Measurements from ENCODE around the gene HSPA4. TPM values are rescaled to one million over a fixed set of nuclear protein-coding genes. Genes with fewer than 3 reads are reported as not detected.
A peak's percentile ranks its signal among the peaks of the same experiment; 100 is the strongest.
"Not testable (repeated sequence)": the region's sequence is repeated elsewhere in the genome, so short reads cannot be mapped to it uniquely, and the experiment has no call there.

HSPA4 gene
- total RNA-seq, 2 donors from 2014 or later = 21.8 to 26.2 TPM

- TF ChIP-seq CTCF (IDR thresholded peaks at IDR 0.05) (no peak), POLR2A (IDR thresholded peaks at IDR 0.05) (no peak)
- Histone ChIP-seq H3K27me3 (no peaks in the 10 kb centered on the region), H3K4me1 (peaks cover 24% of the 10 kb centered on the region), H3K36me3 (replicated peaks in 1 of 2; ENCODE audit: insufficient read depth in 1 of 2, low read depth in 2 of 2) (no peaks in the 10 kb centered on the region), H3K4me3 (no peak overlapping the region), H3K27ac (peak overlapping the region in 3 of 4 donors; percentile 19 to 61 (median 57)), H3K9me3 (no peaks in the 10 kb centered on the region)
- DNase-seq (peak in 1 of 4 donors; percentile 9), ATAC-seq (peak; percentile 75)
- WGBS, 2 donors = 28 to 30% methylated on average over 6 of the region's 6 CpGs
- intact Hi-C loops (cut with DNase I) = no loop called here
Observed at GRCh38 chr5:133032852-133033742, 18.7 kb upstream of the HSPA4 start.

GRCh38 chr5:133034064-133034463, 17.7 kb upstream of the HSPA4 start:
- H3K9me3 ChIP-seq = no peaks in the 10 kb centered on the region
- H3K4me3 ChIP-seq = no peak overlapping the region
- no peaks in the 10 kb centered on the region for H3K36me3 ChIP-seq (replicated peaks in 1 of 2; ENCODE audit: insufficient read depth in 1 of 2, low read depth in 2 of 2)
- no peak for DNase-seq
- 88 to 90% methylated on average over 11 of the region's 11 CpGs for WGBS, 2 donors
- intact Hi-C loops (cut with DNase I) = no loop called here
- H3K27me3 ChIP-seq = no peaks in the 10 kb centered on the region
- peaks cover 24% of the 10 kb centered on the region for H3K4me1 ChIP-seq
- H3K27ac ChIP-seq = no peak overlapping the region
- TF ChIP-seq CTCF (IDR thresholded peaks at IDR 0.05) (no peak), POLR2A (IDR thresholded peaks at IDR 0.05) (no peak)
- ATAC-seq = no peak

GRCh38 chr5:133035224-133035623, 16.6 kb upstream of the HSPA4 start:
- TF ChIP-seq CTCF (IDR thresholded peaks at IDR 0.05) (no peak), POLR2A (IDR thresholded peaks at IDR 0.05) (no peak)
- H3K27ac ChIP-seq = no peak overlapping the region
- peaks cover 18% of the 10 kb centered on the region for H3K4me1 ChIP-seq
- no peak for DNase-seq
- no peaks in the 10 kb centered on the region for H3K9me3 ChIP-seq
- H3K27me3 ChIP-seq = no peaks in the 10 kb centered on the region
- ATAC-seq = no peak
- no peaks in the 10 kb centered on the region for H3K36me3 ChIP-seq (replicated peaks in 1 of 2; ENCODE audit: insufficient read depth in 1 of 2, low read depth in 2 of 2)
- 84 to 85% methylated on average over 2 of the region's 2 CpGs for WGBS, 2 donors
- intact Hi-C loops (cut with DNase I) = no loop called here
- H3K4me3 ChIP-seq = no peak overlapping the region

GRCh38 chr5:133036677-133037076, 15.1 kb upstream of the HSPA4 start:
- H3K27me3 ChIP-seq; DNase-seq; H3K27ac ChIP-seq; H3K4me3 ChIP-seq; H3K36me3 ChIP-seq (replicated peaks in 1 of 2; ENCODE audit: insufficient read depth in 1 of 2, low read depth in 2 of 2); H3K9me3 ChIP-seq; intact Hi-C loops (cut with DNase I); ATAC-seq: not testable (repeated sequence)
- peaks cover 14% of the 10 kb centered on the region for H3K4me1 ChIP-seq
- WGBS, 2 donors = 80 to 85% methylated on average over 5 to 6 of the region's 6 CpGs

GRCh38 chr5:133041157-133041784, 10.5 kb upstream of the HSPA4 start:
- TF ChIP-seq CTCF (IDR thresholded peaks at IDR 0.05) (no peak), POLR2A (IDR thresholded peaks at IDR 0.05) (no peak)
- intact Hi-C loops (cut with DNase I) = no loop called here
- Histone ChIP-seq H3K27ac (no peak overlapping the region), H3K4me1 (no peaks in the 10 kb centered on the region), H3K27me3 (no peaks in the 10 kb centered on the region), H3K9me3 (no peaks in the 10 kb centered on the region), H3K4me3 (no peak overlapping the region), H3K36me3 (replicated peaks in 1 of 2; ENCODE audit: insufficient read depth in 1 of 2, low read depth in 2 of 2) (no peaks in the 10 kb centered on the region)
- DNase-seq = no peak
- ATAC-seq = no peak
- 76 to 89% methylated on average over 3 of the region's 3 CpGs for WGBS, 2 donors
